ENCODE results near the gene PRKN.

PRKN gene

DNA sequence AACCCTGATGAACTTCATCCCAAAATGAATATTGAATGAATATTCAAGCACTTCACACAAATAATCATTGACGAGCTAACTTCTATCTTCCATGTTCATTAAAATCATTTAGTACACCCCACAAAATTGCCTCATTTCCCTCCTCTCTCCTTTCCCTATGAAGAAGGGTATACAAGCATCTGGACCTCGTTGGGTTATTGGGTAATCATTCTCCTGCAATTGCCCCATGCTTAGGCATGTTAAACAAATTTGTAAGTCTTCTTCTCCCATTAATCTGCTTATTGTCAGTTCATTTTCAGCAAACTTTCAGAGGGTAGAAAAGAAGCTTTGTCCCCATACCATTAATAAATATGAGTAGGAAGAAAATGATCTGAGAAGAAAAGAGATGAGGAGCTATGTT, 27.6 kb downstream of the PRKN start:
- H4K20me1 ChIP-seq (ENCODE audit: insufficient read depth, low read length) = no peaks in the 10 kb centered on the region
- no peak overlapping the region for H3K27ac ChIP-seq (ENCODE audit: low read depth, low read length, poor library complexity, severe bottlenecking)
- no peak overlapping the region for H3K9ac ChIP-seq (ENCODE audit: low read length)
- TF ChIP-seq, protein P1, sequence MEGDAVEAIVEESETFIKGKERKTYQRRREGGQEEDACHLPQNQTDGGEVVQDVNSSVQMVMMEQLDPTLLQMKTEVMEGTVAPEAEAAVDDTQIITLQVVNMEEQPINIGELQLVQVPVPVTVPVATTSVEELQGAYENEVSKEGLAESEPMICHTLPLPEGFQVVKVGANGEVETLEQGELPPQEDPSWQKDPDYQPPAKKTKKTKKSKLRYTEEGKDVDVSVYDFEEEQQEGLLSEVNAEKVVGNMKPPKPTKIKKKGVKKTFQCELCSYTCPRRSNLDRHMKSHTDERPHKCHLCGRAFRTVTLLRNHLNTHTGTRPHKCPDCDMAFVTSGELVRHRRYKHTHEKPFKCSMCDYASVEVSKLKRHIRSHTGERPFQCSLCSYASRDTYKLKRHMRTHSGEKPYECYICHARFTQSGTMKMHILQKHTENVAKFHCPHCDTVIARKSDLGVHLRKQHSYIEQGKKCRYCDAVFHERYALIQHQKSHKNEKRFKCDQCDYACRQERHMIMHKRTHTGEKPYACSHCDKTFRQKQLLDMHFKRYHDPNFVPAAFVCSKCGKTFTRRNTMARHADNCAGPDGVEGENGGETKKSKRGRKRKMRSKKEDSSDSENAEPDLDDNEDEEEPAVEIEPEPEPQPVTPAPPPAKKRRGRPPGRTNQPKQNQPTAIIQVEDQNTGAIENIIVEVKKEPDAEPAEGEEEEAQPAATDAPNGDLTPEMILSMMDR (IDR thresholded peaks at IDR 0.05; ENCODE audit: low read length) = no peak
- no peak for TF ChIP-seq EZH2 (IDR thresholded peaks at IDR 0.05; ENCODE audit: borderline replicate concordance, low read length)
- no peaks in the 10 kb centered on the region for H3F3A ChIP-seq (ENCODE audit: insufficient read depth, low read length)
- no peak overlapping the region for H3K4me3 ChIP-seq (ENCODE audit: low read depth, low read length, poor library complexity, severe bottlenecking)
- H3K9me2 ChIP-seq (ENCODE audit: low read depth, low read length) = no peaks in the 10 kb centered on the region
- no peak overlapping the region for H2AFZ ChIP-seq (ENCODE audit: low read length)
- H3K36me3 ChIP-seq (ENCODE audit: insufficient read depth, low read length) = no peaks in the 10 kb centered on the region
- H3K9me3 ChIP-seq (ENCODE audit: low read length) = no peaks in the 10 kb centered on the region
- H3K79me2 ChIP-seq (ENCODE audit: insufficient read depth, low read length) = no peaks in the 10 kb centered on the region
- H3K4me2 ChIP-seq (ENCODE audit: low read length) = no peak overlapping the region
- 0 out of 2 replicates have a peak, but pooled peaks cover 3% of the 10 kb centered on the region for H3K27me3 ChIP-seq (ENCODE audit: insufficient read depth, low read length)
- H3K4me1 ChIP-seq (ENCODE audit: insufficient read depth, low read length, severe bottlenecking) = no peaks in the 10 kb centered on the region

DNA sequence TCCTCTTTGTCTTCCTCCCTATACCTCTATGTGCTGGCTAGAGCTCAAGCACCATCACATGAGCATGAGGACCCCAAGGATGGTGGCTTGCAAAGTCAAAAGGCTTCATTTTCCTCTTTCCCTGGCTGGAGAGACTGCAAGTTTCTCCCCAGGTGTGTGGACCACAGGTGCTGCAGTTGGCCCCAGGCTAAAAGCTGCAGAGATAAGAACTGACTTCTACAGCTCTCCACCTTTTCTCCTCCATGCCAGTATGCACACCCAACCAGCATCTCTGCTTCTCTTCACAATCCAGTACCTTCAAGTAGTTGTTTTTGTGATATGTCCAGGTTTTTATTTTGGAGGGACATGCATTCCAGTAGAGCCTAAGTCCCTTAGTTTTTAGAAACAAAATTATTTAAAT, 29.1 kb downstream of the PRKN start:
- no peaks in the 10 kb centered on the region for H3F3A ChIP-seq (ENCODE audit: insufficient read depth, low read length)
- no peaks in the 10 kb centered on the region for H4K20me1 ChIP-seq (ENCODE audit: insufficient read depth, low read length)
- H3K4me2 ChIP-seq (ENCODE audit: low read length) = no peak overlapping the region
- H3K36me3 ChIP-seq (ENCODE audit: insufficient read depth, low read length) = no peaks in the 10 kb centered on the region
- no peaks in the 10 kb centered on the region for H3K9me2 ChIP-seq (ENCODE audit: low read depth, low read length)
- H3K27me3 ChIP-seq (ENCODE audit: insufficient read depth, low read length) = 0 out of 2 replicates have a peak, but pooled peaks cover 3% of the 10 kb centered on the region
- no peak overlapping the region for H2AFZ ChIP-seq (ENCODE audit: low read length)
- no peaks in the 10 kb centered on the region for H3K79me2 ChIP-seq (ENCODE audit: insufficient read depth, low read length)
- no peaks in the 10 kb centered on the region for H3K4me1 ChIP-seq (ENCODE audit: insufficient read depth, low read length, severe bottlenecking)
- no peak overlapping the region for H3K9ac ChIP-seq (ENCODE audit: low read length)
- TF ChIP-seq, protein P1 (IDR thresholded peaks at IDR 0.05; ENCODE audit: low read length) = no peak
- TF ChIP-seq EZH2 (IDR thresholded peaks at IDR 0.05; ENCODE audit: borderline replicate concordance, low read length) = no peak
- no peak overlapping the region for H3K4me3 ChIP-seq (ENCODE audit: low read depth, low read length, poor library complexity, severe bottlenecking)
- H3K9me3 ChIP-seq (ENCODE audit: low read length) = no peaks in the 10 kb centered on the region
- no peak overlapping the region for H3K27ac ChIP-seq (ENCODE audit: low read depth, low read length, poor library complexity, severe bottlenecking)

DNA sequence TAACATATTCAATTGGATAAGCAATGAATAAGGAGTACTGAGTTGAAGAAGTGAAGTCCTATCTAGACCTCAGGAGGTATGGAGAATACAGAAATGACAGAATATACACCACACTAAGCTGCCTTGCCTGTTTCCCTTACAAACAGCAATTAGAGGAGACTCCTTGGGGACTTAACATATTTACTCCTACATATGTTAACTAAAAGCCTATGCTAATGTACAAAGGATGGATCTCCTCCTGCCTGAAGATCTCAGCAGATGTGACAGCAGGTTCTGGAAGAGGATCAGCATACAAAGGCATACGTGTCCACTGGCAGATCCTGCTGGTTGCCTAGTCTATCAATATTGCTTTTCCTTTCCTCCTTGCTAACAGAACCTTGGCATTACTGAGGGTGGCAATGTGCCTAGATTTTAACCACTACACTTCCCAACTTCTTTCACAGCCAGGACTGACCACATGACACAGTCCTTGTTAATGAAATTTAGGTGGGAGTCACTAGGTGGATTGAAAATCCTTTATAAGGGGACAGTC, 29.6 kb downstream of the PRKN start:
- no peaks in the 10 kb centered on the region for H3F3A ChIP-seq (ENCODE audit: insufficient read depth, low read length)
- no peak overlapping the region for H3K27ac ChIP-seq (ENCODE audit: low read depth, low read length, poor library complexity, severe bottlenecking)
- no peaks in the 10 kb centered on the region for H3K79me2 ChIP-seq (ENCODE audit: insufficient read depth, low read length)
- 0 out of 2 replicates have a peak, but pooled peaks cover 3% of the 10 kb centered on the region for H3K27me3 ChIP-seq (ENCODE audit: insufficient read depth, low read length)
- H3K9me3 ChIP-seq (ENCODE audit: low read length) = no peaks in the 10 kb centered on the region
- no peaks in the 10 kb centered on the region for H3K36me3 ChIP-seq (ENCODE audit: insufficient read depth, low read length)
- no peak overlapping the region for H3K4me2 ChIP-seq (ENCODE audit: low read length)
- no peaks in the 10 kb centered on the region for H3K4me1 ChIP-seq (ENCODE audit: insufficient read depth, low read length, severe bottlenecking)
- H3K9ac ChIP-seq (ENCODE audit: low read length) = no peak overlapping the region
- no peak for TF ChIP-seq EZH2 (IDR thresholded peaks at IDR 0.05; ENCODE audit: borderline replicate concordance, low read length)
- TF ChIP-seq, protein P1 (IDR thresholded peaks at IDR 0.05; ENCODE audit: low read length) = no peak
- no peak overlapping the region for H3K4me3 ChIP-seq (ENCODE audit: low read depth, low read length, poor library complexity, severe bottlenecking)
- no peaks in the 10 kb centered on the region for H3K9me2 ChIP-seq (ENCODE audit: low read depth, low read length)
- no peak overlapping the region for H2AFZ ChIP-seq (ENCODE audit: low read length)
- no peaks in the 10 kb centered on the region for H4K20me1 ChIP-seq (ENCODE audit: insufficient read depth, low read length)

All from OCI-LY1 (cell line).